ENCODE data around the gene KHDC4. TPM values are rescaled to one million over a fixed set of nuclear protein-coding genes. Genes with fewer than 3 reads are reported as not detected.

KHDC4 gene
- total RNA-seq, 2 donors from 2014 or later = 13.4 to 25.9 TPM

DNA sequence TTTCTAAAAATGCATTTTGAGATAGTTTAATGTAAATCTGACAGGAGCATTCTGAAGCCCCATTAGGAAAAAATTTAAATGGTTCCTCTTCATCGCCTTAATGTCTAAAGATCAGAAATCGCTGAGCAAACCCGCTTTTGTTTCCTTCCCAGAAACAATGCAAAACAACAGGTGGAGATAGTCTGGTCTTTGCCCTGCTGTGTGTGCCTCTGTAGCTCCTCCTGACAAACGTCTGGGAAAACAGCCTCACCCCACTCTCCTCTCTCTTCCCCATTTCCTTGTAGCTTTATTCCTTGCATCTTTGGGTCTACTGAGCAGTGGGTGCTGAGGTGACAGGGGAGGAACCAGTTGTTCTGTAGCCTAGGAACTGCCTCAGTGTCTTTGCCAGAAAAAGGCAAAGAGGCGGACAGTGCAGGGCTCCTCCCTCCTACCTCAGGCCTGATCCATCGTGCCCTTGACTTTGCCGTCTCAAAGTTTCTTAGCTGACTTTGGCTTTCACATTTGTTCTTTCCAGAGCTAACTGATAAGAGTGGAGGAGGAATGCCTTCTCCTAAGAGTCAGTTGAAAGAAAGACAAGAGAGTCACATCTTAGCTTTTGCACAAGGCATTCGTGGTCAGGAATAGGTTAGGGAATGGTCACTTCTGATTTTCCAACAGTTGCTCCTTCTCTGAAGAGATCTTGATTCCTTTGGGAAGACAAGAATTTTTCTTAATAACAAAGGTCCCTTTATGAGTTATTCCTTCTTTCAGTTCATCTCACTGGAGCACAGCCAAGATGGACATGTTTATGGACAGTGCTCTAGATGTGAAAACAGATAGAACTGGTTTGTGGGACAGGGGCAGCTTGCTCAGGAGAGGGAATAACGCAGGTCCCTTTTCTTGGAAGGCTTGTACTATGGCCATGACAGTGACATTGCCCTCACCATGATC is 49.9 kb downstream of the KHDC4 start:
- H3K4me1 ChIP-seq = no peaks in the 10 kb centered on the region
- H3K27me3 ChIP-seq = no peaks in the 10 kb centered on the region
- peaks cover 21% of the 10 kb centered on the region for H3K36me3 ChIP-seq
- no peaks in the 10 kb centered on the region for H3K9me3 ChIP-seq
- no peak for DNase-seq (ENCODE audit: low spot score)
- H3K4me3 ChIP-seq = no peak overlapping the region
- no peak overlapping the region for H3K27ac ChIP-seq
- no peak for TF ChIP-seq CTCF (IDR thresholded peaks at IDR 0.05)

DNA sequence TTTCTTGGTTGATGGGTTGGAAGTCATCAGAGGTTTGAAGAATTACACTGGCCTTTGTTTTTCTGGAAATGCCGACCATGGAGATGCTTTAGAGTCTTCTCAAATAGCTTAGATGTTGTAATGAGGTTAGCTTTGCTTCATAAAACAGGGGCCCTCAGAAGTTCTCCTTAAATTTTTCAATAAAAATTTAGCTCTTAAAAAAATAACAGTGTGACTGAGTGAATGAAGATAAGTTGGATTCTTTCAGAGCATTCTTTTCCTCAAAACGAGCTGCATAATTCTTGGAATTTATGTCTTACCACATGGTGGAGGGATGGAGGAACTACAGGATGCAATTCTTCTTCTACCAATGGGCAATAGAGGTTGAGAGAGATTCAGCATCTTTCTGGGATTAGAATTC is 51.4 kb downstream of the KHDC4 start:
- H3K36me3 ChIP-seq = peaks cover 21% of the 10 kb centered on the region
- H3K27me3 ChIP-seq = no peaks in the 10 kb centered on the region
- no peak for DNase-seq (ENCODE audit: low spot score)
- H3K4me3 ChIP-seq = no peak overlapping the region
- H3K9me3 ChIP-seq = no peaks in the 10 kb centered on the region
- H3K4me1 ChIP-seq = no peaks in the 10 kb centered on the region
- no peak overlapping the region for H3K27ac ChIP-seq
- TF ChIP-seq CTCF (IDR thresholded peaks at IDR 0.05) = no peak

GRCh38 chr1:155882235-155882634 is 52.0 kb downstream of the KHDC4 start:
- Histone ChIP-seq H3K27ac (no peak overlapping the region), H3K27me3 (no peaks in the 10 kb centered on the region), H3K36me3 (peaks cover 21% of the 10 kb centered on the region), H3K4me3 (no peak overlapping the region), H3K4me1 (no peaks in the 10 kb centered on the region), H3K9me3 (no peaks in the 10 kb centered on the region)
- no peak for TF ChIP-seq CTCF (IDR thresholded peaks at IDR 0.05)
- DNase-seq (ENCODE audit: low spot score) = no peak

DNA sequence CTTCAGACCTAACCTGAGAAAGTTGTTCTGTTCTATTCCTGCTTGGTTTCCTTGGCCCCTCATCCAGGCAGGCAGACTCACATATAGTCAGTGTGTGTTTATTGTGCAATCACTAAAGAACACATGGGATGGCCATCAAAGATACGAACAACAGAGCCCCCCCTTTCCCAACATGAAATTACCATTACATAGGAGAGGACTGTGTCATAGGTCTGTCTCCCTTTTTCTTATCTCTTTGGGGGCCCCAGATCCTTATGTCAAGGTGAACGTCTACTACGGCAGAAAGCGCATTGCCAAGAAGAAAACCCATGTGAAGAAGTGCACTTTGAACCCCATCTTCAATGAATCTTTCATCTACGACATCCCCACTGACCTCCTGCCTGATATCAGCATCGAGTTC is 53.3 kb downstream of the KHDC4 start:
- no peak for TF ChIP-seq CTCF (IDR thresholded peaks at IDR 0.05)
- Histone ChIP-seq H3K27ac (no peak overlapping the region), H3K36me3 (peaks cover 14% of the 10 kb centered on the region)

GRCh38 chr1:155880251-155880650 is 54.0 kb downstream of the KHDC4 start:
- Histone ChIP-seq H3K4me3 (no peak overlapping the region), H3K4me1 (no peaks in the 10 kb centered on the region), H3K9me3 (no peaks in the 10 kb centered on the region), H3K27ac (no peak overlapping the region), H3K27me3 (no peaks in the 10 kb centered on the region), H3K36me3 (peaks cover 14% of the 10 kb centered on the region)
- TF ChIP-seq CTCF (IDR thresholded peaks at IDR 0.05) = no peak
- DNase-seq (ENCODE audit: low spot score) = no peak

More for the DNA sequence above, 53.3 kb downstream of the KHDC4 start:
- no peaks in the 10 kb centered on the region for H3K9me3 ChIP-seq
- no peaks in the 10 kb centered on the region for H3K27me3 ChIP-seq
- no peak overlapping the region for H3K4me3 ChIP-seq
- DNase-seq (ENCODE audit: low spot score) = no peak
- no peaks in the 10 kb centered on the region for H3K4me1 ChIP-seq
